NCI-H345 treated with DMSO at 0.1 percent for 48 hours (cell line): Measurements from ENCODE around the gene CATSPER1.

Experiments
- DNase-seq: peaks from one replicate; lab custom pipeline; 2025; ENCODE audit not compliant: unreplicated experiment; lab: John Stamatoyannopoulos, UW

Gene CATSPER1

DNA sequence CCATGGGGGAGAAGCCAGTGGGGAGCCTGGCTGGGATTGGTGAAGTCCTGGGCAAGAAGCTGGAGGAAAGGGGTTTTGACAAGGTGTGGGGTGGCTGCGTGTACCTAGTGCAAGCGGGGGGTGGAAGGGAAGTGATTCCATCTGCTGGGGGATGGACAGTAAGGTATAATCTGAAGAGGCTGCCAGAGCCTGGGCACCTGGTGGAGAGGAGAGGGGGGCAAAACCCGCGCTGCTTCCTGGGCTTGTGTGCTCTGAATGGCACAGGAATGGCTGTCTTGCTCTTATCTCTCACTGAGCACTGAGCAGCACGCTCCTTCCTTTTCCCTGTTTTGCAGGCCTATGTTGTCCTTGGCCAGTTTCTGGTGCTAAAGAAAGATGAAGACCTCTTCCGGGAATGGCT lies 23.0 kb downstream of the CATSPER1 start:
- no peak for DNase-seq

DNA sequence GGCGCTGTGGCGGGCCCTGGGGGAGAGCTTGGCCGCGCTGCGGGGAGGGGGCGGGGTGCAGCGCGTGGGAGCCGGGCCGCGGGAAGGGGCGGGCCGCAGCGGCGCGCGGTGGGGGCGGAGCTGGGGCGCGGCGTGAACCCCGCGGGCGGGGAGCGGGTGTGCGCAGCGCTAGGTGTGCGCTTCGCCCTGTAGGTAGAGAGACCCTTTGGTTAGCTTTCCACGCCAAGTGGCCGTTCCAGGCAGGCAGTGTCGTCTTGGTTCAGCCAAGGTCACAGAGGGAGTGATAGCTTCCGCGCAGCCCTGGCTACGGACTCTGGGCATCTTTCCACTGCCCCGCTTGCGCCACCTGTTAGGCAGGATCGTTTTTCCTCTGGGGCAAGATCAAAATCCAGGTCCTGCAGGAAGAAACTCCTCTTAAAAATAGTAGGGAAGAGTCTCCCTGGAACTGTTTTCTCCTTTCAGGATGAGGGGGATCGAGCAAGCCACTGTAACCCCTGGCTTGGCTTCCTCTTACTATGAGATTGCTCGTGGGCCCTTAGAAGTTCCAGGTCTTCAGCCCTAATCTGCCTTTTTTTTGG lies 23.5 kb downstream of the CATSPER1 start:
- no peak for DNase-seq

DNA sequence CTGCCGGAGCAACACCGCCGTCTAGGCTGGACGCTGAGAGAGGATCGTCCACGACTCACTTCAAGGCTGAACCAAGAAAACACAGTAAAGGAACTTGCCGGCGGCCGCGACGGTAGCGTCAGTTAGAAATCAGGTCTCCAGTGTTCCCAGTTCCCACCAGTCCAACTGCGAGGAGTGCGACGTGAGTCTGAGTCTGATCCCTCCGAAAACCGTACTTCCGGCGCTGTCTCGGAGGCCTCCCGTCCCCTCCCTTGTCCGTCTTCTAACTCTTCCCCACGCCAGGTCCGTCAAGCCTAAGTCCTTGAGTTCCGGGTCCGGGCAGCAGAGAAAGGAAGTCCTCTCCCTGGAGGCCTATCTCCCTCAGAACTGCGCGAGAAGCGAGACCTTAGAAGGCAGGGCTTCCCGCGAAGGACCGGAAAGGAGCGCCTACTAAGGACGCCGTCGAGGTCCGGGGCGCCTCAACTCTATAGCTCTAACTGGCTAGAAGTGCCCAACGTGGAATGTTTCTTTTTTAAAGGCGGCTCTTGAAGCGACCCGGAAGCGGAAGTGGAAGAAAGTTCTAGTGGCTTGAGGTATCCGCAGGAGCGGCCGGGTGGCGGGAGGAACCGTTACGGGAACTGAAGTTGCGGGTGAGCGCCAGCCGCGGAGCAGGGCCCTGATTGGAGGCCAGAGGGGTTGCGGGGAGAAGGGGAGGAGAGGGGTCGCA lies 24.2 kb downstream of the CATSPER1 start, which contains the start of the genes BANF1 and EIF1AD:
TSS of gene BANF1 (plus strand) at position 562 of the 706 bp plus-strand sequence. CDS start 748 bp downstream, outside the sequence.
TSS of gene EIF1AD (minus strand) at position 216 of the 706 bp plus-strand sequence. CDS start 1,768 bp downstream, outside the sequence.
- peak; percentile 99 for DNase-seq

DNA sequence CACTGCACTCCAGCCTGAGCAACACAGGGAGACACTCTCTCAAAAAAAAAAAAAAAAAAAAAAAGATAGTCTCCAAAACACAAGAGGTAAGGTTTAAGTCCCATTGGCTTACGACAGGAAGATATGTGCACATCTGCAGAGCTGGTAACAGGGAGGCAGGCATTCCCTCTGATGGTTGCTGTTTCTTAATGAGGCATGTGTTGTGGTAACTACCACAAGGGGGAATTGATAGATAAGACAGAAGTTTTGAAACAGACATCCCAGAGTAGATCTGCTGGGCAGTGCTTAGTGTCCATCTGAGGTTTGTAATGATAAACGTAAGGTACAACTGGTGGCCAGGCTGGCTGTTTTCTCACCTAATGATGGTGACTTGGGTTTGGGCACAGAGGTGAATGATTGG lies 29.0 kb downstream of the CATSPER1 start:
- no peak for DNase-seq

DNA sequence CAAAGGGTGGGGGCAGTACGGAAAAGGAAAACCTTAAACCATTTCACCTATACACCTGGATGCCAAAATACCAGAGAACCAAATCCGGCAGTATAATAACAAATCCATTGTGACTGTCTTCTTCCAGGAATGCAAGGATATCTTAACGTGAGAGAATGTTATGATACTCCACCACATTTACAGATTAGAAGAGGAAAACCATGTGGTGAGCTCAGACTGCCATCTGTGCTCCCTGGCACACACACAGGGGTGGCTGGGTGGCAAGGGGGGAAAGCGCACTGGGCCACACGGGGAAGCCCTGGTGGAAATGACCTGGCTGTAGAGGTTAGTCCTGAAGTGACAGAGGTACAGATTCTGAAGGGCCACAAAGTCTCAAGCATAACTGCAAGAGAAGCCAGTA lies 34.2 kb downstream of the CATSPER1 start:
- DNase-seq: no peak

DNA sequence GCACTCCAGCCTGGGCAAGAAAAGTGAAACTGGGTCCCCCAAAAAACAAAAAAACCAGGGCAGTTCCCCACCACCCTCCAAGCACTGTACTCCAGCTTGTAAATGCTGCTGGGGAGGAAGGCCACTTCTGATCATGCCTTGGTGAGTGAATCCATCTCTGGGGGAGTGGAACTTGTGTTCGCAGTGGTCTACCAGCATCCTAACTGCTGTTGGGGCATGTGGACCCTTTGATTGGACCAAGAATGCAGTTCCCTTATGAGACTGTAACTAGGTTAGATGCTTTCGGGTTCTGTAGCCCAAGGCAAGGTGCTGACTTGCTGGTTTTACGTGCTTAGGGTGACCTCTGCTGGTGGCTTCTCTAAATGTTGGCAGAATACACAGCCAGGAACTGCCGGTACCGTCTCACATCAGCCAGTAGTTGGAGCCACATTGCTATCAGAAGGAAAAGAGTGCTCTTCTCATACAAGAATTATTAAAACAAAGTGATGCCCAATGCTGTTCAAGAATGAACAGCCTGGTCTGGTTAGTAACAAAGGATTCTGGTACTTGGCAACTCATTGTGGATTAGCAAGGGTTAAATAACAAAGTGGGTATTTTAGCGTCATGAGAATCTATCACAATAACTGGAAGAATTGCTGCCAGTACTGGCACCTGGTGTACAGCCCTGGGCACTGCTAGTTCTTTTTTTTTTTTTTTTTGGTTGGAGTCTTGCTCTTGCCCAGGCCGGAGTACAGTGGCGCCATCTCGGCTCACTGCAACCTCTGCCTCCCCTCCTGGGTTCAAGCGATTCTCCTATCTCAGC lies 37.3 kb downstream of the CATSPER1 start:
- DNase-seq: peak; percentile 80

DNA sequence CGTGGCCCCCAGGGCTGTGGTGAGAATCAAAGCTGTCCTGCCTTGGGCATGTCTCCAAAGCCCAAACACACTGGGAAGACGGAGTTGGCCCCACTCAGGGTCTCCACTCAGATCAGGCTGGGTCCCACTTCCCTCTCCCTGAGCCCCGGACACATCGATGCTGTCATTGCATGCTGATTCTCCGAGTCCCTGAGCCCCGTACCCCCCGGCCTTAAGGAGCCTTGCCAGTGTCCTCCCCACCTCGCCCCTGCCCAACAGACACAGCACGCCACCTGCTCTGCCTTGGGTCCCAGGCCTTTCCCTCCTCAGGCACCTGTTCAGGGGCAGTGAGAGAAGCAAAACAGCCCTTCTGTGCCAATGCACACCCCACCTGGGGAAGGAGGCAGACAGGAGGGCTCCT lies 38.9 kb downstream of the CATSPER1 start:
- DNase-seq: no peak

DNA sequence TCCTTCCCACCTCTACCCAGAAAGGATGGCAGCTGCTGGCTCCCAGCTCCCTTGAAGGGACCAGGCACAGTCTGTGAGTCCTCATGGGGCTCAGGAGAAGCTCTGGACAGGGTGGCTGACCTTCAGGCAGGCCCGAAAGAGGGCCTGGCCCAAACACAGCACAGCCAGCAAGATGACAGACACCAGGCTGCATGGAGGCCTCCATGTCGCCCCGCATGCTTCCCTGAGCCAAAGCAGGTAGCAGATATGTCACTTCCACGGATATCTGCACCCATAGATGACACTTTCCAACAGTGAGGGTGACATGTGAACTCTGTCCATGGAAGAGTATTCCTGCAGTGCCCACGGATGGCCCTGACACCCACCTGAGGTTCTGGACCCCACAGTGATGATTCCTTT lies 42.7 kb downstream of the CATSPER1 start:
- DNase-seq: no peak

DNA sequence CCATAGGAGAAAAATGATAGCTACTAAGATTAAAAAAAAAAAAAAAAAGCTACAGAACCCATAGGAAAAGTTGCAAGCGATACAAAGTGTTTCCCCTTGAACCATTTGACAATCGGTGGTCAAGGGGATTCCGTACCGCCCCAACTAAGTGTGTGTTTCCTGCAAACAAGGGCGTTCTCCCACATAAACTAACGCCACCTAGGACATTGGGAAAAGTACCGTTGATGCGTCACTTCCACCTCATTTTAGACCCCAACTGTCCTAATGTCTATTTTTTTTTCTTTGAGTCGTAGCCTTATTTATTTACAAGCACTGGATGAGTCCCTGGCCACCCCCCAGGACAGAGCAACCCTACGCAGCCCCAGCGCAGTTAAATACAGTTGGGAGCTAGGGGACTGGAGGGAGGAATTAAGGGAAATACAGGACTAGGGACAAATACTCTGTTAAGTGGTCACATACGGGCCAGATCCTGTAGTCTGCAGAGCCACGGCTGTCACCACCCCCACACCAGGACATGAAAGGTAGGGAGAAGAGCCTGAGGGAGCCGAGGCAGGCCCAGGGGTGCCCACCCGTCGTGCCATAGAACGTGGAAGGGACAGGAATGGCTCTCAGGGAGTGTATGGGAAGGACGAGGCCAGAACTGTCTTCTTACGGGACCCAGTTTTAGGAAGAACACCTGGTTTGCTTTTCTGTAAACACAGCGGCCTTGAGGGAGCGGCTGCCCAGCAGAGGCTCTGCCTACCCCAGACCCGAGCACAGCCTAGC lies 43.3 kb downstream of the CATSPER1 start:
- DNase-seq: no peak

DNA sequence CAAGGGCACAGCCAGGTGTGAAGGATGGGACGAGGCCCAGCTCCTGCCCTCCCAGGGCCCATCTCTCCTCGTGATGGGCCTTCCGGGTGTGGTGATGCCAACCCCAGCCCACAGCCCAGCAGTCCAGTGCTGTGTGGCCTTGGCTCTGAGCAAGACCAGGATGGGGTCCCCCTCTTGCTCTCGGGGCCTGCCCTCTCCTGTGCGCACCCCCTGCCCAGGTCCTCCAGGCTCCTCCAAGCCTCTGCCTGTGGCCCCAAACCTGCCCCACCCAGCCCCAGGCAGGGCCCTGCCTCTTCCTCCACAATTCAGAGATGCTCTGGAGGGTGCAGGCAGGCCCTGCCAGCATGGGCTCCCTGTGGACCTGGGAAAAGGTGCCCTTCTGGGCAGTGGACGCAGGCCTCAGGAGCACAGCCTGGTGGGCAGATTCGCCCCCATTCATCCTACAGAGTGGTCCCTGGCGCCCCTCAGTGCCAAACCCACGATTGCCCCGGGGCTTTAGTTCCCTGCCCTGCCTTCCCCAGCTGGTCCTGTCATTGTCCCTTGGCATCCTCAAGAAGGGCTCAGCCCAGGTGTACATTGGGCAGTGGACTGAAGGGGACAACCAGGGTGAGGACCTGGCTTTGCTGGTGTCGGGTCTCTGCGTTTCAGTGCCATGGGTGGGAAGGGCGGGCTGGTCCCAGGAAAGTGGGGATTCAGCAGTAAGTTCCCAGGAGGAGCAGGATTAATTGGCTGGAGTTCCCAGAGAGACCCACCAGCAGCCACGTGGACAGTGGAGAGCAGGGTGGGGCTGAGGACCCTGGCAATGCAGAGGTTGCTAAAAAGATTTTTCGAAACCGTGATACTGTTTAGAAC lies 44.1 kb downstream of the CATSPER1 start:
- no peak for DNase-seq

DNA sequence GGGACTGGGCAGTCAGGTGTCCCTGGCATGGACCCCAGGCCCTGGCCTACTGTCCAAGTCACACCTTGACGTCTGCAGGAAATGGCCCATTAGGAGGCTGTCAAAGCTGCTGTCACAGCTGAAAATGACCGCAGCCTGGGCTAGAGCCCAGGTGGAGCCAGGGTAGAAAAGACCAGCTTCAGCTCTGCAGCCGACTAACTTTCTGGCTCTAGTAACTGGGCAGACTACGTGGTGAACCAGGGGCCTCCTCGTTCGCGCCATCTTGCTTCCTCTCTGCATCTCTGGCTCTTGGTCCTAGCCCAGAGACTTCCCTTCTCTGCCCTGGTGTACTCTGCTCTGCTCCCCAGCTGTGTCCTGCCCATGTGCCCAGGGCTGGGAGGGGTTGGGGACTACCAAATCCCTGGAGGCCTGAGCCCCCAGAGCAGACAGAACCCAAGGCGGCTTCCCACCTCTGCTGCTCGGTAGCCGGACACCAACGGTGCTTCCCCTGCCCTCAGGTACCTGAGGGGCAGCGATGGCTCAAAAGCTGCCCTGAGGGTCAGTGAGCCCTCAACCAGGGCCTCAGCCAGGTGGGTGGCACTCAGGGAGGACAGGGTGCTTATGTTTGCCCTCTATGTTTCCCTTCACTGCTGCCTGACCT lies 45.1 kb downstream of the CATSPER1 start:
- DNase-seq: no peak

DNA sequence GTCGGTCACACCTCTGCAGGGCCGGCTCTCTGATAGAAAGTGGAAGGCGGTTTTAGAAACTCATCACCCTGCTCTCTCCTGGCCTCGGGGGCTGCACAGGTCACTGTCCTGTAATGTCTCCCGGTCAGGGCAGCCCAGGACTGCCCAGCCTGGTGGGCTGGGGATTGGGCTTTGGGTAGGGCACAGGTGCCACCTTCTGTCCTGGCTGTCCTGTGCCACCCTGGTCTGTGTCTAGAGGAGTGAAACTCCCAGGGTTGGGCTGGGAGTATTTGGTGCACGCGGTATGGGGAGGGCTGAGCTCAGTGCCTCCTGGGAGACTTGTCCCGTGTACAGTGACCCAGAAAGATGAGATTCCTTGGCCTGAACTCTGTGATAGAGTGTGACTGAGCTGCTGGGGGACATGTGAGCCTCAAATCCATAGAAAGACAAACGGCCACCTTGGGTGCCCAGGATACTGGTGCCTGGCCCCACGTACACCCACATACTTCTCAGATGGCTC lies 47.0 kb downstream of the CATSPER1 start:
- no peak for DNase-seq

DNA sequence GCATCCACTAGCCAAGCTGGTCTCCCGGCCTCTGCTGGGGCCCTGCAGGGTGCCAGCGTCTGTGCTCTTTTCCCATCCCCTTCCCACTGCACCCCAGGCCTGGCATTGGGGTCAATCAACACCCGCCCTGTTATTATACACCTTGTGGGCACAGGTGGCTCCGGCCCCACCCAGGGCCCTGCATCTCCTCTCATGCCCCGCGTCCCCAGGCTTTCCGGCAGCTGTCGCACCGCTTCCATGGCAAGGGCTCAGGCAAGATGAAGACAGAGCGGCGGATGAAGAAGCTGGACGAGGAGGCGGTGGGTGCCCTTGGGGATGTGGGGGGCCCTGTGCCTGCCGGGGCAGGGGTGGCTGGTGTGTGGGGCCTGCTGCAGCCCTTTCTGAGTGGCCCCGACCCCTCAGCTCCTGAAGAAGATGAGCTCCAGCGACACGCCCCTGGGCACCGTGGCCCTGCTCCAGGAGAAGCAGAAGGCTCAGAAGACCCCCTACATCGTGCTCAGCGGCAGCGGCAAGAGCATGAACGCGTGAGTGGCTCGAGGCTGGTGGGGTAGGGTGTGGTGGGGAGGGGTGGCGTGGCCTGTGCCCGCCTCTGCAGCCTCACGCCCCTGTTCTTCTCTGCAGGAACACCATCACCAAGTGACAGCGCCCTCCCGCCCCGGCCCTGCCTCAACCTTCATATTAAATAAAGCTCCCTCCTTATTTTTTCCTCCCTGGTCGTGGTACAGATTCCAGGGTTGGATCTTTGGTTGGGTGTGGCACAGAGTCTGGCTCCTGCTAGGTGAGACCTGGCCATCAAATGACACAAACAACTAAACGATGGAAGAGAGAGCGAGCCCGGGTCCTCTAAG lies 47.7 kb downstream of the CATSPER1 start:
- no peak for DNase-seq

DNA sequence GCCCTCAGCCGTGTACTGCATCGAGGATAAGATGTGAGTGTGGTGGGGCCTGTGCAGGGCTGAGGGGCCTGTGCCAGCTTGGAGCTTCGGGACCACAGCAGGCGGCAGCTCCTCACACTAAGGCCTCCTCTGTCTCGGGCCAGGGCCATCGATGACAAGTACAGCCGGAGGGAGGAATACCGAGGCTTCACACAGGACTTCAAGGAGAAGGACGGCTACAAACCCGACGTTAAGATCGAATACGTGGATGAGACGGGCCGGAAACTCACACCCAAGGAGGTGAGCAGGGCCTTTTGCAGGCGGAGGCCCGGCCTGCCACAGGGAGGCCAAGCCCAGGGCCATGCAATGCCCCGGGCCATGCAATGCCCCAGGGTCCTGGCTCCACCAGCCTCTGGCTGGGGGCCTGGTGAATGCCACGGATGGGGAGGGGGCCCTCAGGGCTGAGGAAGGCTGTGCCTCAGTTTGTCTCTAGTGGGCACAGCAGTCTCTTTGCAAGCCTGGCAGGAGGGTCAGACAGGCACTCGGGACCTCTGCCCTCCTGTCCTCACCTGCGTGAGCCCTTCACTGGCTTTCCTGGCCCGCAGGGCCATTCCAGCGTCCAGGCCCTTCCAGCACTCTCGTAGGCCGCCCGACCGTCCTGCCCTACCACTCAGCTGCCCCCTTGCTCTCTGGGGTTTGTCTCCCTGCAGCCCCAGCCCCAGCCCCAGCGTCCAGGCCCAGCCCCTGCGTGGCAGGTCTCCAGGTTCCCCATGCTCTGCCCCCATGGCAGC lies 48.5 kb downstream of the CATSPER1 start:
- DNase-seq: no peak

DNA sequence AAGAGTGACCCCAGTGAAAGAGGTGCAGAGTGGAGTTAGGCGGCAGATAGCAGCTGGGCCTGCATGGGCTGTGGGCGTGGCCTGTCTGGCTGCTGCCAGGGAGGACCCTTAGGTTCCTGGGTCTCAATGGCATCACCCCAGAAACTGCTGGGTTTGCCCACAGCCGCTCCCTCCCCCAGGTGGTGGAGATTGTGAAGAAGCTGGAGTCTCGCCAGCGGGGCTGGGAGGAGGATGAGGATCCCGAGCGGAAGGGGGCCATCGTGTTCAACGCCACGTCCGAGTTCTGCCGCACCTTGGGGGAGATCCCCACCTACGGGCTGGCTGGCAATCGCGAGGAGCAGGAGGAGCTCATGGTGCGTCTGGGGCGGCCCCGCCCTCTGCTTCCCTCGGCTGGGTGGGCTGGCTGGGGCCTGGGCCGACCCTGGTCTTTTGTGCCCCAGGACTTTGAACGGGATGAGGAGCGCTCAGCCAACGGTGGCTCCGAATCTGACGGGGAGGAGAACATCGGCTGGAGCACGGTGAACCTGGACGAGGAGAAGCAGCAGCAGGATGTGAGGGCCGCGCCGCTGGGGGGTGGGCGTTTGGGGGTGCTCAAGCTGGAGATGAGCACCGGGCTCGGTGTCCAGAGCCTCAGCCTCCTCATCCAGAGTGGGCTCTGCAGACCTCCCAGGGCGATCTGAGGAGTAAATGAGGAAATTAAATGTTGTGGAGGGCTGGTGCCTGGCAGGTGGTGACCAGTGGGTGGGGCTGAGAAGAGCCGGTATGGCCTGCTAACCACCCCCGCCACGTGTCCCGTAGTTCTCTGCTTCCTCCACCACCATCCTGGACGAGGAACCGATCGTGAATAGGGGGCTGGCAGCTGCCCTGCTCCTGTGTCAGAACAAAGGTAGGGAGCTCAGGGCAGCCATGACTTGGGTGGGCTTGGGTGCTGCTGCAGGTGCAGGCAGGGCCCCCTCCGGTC lies 49.8 kb downstream of the CATSPER1 start:
- no peak for DNase-seq

DNA sequence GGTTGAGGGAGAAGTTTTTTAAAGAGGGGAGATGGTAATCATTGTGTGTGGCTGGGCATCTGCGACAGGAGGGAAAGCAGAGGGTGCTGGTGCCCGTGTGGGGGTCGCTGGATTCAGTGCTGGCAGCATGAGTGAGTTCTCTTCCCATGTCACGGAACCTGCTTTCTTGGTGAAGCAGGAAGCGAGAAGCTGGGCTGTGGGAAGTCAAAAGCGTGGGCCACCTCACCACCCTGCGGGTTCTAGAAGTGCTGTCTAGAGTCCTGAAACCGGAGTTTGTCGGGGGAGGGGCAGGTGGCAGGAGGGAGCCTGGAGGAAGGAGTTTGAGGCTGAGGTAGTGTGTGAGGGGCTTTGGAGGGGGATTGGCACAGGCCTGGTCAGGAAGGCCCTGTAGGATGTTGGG lies 50.5 kb downstream of the CATSPER1 start:
- no peak for DNase-seq
